PC-9 (cell line): ENCODE results near the gene AGAP1.

ENCODE experiments used
- EZH2 ChIP-seq: fragments of 200-600 bp; sonication (generic); IDR thresholded peaks from 2 replicates; pipeline ENCODE4 v1.8.0; 2017; ENCODE audit warnings: antibody characterized with exemption, low read depth
- TF ChIP-seq, protein P1 (sequence below): fragments of 200-600 bp; sonication (generic); conservative IDR thresholded peaks from 2 replicates; pipeline ENCODE4 v1.6.1; 2017; ENCODE audit warnings: mixed run types, antibody characterized with exemption, mild to moderate bottlenecking, moderate library complexity

DNA sequence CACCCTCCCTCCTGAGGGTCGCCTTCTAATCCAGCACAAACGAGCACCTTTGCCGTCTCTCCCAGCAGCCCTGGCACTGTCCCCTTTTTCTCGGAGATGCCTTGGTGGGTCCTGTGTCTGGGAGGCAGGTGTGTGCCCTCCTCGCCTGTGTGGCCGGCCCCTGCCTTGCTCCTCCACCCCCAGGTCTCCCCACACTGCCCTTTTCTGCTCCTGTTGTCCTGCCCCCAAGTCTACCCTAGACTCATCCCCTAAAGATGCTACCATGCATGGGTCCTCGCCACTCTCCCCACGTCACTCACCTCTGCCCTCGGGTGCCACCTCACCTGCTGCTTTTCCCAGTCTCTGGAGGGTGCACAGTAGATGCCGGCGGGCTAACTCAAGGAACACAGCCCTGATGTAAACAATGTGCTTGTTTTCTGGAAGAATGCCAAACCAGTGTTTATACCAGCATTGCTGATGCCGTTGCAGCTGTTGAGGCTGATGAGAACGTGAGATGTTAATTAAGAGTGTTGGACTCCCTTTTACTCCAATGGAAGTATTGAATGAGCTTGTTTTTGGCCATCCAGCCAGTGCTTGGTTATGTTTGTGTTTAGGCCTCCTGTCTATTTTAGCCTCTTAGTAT is 223.1 kb downstream of the AGAP1 start:
- TF ChIP-seq, protein P1, sequence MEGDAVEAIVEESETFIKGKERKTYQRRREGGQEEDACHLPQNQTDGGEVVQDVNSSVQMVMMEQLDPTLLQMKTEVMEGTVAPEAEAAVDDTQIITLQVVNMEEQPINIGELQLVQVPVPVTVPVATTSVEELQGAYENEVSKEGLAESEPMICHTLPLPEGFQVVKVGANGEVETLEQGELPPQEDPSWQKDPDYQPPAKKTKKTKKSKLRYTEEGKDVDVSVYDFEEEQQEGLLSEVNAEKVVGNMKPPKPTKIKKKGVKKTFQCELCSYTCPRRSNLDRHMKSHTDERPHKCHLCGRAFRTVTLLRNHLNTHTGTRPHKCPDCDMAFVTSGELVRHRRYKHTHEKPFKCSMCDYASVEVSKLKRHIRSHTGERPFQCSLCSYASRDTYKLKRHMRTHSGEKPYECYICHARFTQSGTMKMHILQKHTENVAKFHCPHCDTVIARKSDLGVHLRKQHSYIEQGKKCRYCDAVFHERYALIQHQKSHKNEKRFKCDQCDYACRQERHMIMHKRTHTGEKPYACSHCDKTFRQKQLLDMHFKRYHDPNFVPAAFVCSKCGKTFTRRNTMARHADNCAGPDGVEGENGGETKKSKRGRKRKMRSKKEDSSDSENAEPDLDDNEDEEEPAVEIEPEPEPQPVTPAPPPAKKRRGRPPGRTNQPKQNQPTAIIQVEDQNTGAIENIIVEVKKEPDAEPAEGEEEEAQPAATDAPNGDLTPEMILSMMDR, result no peak
- no peak for TF ChIP-seq EZH2
